NCI-H748 (cell line): ENCODE results near the gene UBE2V1.
A peak's percentile ranks its signal among the peaks of the same experiment; 100 is the strongest.

Experiments used
- DNase-seq: peaks from one replicate; lab custom pipeline; 2025; ENCODE audit not compliant: unreplicated experiment; lab: John Stamatoyannopoulos, UW

Gene UBE2V1

DNA sequence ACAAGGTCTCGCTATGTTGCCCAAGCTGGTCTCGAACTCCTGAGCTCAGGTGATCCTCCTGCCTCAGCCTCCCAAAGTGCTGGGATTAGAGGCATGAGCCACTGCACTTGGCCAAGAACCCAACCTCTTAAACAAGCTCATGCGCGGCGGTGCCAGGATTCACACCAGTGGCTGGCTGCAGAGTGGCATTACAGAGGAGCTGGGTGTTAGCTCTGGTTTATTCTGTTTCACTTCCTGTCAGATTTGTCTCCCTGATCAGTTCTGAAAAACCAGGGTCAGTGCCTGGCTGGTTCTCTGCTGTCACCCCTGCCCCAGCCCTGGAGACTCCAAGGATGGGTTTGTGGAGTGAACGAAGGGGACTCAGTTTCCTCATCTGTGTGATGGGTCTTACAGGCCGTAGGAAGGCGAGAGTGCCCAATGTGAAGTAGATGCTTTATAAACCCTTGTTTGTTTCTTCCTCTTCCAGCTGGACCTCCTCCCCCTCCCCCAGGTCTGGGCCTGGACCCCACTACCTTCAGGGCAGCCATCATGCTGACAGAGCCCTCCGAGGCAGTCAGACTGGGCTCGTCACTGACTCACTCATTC, 63.4 kb downstream of the UBE2V1 start:
- no peak for DNase-seq

DNA sequence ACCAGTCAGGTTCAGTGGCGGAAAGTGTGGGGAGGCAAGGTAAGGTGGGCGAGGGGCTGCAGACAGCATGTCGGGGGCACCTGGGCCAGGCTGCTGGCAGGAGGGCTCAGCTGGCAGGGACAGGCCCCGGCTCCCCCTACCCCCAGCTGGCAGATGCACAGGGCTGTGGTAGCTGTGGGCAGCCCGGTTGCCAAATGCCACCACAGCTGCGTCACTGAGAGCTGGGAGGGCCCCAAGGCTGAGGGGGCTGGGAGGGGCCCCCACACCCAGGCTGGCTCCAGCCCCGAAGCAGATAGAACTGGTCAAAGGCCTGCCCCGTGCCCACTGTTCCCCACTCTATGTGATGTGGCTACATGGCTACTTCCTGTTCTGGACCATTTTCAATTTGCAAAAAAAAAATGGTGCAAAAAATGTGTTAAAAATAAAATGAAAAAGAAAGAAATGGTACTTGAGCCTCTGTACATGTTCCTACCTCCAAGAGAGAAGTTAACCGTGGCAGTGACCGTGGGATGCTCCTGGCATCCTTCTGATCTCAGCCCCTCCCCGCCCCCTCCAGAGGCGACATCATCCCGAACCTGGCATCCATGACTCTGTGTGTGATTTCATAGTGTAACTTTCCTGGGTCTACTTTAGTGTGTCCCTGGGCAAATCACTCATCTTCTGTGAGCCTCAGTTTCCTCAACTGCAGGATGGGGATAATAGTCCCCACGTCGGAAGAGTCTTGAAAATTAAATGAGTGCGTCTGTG, 64.4 kb downstream of the UBE2V1 start:
- no peak for DNase-seq

DNA sequence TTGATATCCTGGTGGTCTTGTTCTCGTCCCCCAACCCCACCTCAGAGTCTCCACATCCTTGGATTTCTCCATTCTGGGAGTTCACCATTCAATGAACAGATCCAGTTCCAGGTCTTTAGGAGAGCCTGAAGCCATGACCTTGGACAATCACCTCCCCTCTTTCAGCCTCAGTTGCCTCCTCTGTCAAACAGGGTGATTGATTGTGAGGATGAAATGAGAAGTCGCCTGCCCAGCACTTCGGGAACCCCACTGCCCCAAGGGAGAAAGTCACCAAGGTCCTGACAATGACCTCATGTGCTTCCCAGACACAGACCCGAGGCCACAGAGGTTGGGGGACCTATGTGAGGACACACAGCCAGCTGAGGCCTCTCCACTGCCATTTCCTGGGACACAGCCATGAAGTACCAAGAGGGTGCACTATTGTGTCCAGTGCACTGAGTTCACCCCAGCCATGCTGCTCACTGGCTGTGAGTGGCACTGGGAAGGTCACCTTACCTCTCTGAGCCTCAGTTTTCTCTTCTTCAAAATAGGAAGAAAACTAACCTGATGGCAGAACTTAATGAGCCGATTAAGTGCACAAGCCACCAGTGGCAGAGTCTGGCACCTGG, 68.5 kb downstream of the UBE2V1 start:
- DNase-seq: no peak

DNA sequence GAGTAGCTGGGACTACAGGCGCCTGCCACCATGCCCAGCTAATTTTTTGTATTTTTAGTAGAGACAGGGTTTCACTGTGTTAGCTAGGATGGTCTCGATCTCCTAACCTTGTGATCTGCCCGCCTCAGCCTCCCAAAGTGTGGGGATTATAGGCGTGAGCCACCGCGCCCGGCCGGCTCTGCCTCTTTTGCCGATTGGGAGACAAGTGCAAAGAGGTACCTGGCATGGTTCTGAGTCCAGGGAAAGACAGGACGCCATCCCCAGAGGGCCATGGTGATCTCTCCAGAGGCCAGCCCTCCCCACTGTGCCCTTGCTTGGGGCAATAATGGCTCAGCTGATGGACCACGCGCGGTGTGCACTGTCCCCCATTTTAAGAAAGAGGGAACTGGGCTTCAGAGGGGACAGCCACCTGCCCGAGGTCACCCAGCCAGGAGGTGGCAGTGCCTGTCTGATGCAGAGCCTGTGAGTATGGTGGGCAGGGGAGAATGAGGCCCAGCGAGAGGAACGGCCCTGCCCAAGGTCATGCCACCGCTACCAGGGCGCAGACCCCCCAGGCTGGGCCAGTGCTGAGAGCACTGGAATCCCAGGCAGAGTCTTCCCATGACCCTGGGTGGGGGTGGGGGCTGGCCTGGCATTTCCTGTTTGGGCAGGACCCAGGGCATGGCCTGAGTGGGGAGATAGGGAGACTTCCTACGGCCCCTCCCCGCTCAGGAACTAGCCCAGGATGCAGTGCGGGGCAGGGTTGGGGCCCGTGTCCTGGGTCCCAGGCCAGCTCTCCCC, 69.2 kb downstream of the UBE2V1 start:
- no peak for DNase-seq

DNA sequence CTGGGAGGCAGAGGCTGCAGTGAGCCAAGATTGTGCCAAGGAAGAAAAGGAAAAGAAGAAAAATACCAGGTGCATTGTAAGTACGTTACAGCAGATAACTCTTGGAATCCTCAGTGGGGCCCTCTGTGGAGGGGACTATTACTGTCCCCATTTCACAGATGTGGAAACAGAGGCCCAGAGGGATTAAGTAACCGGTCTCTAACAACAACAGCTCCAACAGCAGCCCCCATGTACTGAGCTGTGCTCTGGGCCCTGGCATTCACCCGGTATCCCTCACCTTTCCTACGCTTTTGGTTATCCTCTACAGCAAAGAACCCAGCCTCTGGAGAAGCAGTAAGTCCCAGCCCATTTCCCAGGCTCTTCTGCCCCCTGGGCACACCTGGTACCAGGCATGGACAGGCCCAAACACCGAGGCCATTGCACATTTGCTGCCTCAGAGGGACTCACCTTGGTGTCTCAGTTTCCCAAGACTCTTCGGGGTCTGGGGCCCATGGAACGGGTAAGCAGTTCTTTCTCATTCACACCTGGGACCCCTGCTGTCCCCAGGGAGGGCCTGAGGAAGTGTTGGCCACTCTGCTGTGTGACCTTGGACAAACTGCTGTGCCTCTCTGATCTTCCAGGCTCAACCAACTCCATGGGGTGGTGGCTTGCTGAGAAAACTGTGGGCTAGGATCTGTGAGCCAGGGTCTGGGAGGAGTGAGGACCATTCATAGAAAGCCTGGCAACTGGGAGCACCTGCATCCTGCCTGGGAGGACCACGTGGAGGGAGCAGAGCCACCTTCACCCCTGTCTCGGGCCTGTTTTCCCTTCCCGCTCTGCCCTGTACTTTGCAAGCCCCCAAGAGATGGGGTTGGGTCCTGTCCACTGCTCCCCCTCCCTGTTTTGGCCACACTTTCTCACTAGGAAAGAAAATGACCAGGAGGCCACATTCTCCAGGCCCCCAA, 70.3 kb downstream of the UBE2V1 start:
- DNase-seq: no peak

DNA sequence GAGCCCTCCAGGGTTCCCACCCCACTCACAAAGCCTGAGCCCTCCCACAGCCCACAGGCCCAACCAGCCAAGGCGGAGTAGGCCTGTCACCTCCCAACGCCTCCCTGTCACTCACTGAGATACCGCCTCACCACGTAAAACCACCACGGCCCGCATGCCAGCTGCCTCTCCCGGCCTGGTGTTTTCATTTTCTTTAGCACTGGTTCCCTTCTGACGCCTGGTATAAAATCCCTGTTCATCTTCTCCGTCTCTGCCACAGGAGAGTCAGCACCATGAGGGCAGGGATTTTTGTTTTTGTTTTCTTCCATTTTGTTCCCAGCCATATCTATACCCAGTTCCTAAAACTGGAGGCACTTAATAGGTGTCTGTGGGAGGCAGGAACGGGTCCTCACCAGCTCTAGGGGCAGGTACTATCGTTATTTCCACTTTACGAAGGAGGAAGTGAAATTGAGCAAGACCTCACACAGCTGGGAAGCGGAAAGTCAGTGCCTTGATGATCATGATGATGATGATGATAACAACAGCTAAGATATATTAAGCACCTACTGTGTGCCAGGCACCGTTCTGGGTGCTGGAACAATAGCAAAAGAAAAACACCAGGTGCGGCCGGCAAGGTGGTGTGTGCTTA, 71.6 kb downstream of the UBE2V1 start:
- DNase-seq: no peak

DNA sequence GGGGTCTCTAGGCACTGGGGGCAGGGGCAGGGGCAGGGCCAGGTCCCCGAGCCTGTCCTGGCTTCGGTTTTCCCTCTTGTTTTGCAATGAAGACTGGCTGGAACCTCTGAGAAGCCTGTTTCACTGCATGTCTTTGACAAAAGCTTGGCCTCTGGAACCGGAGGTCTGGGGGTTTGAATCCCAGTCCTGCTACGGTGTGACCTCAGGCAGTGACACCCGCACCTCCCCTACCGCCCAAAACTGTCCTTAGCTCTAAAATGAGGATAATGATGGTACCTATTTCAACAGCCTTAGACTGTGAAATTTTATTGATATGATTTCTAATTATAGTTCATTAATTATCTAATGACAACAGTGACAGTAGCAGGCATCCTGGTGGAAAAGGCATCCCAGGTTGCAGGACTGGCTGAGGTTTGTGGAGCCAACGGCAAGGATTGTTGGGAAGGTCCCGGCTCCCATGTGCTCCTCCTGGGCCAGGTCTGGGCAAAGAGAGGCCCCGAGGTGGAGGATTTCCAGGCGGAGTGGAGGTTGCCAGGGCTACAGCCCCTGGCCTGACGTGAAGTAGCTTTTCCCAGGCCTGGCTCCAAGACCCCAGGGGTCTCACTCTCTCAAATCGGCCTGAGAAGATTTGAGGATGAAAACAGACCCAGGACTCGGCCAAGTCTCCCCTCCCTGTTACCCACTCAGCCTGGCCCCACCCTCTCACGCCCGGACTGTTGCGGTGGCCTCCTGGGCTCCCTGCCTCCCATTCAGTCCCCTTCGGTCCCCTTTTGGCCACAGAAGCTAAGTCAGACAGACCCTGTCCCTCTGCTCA, 72.3 kb downstream of the UBE2V1 start:
- no peak for DNase-seq

DNA sequence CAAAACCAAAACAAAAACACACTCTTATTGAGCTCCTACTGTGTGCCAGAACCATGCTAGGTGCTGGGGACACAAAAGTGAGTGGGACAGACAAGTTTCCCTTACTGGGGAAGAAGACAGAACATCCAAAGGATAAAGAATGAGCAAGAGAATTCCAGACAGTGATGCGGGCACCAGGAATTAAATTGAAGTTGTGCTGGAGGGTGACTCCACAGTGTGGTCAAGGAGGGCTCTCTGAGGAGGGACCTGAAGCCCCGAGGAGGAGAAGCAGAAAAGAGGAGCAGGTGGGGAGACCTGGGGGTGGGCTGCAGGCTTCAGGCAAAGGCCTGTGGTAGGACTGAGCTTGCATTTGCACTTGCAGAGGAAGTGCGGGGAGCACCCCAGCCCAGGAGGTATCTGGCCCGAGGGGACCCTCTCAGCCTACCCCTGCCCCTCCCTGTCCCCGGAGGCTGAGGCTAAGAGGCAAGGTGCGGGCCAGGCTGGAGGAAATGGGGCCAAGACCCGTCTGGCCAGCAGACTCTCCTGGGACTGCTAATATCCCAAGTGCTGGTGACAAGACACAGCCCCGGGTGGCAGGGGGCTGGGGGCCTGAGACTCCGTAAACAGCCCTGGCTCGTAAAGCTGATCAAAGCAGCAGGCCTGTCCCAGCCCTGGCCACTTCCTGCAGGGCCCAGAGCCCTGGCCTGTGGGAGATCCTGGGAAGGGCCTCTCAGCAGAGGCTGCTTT, 73.1 kb downstream of the UBE2V1 start:
- DNase-seq: no peak

DNA sequence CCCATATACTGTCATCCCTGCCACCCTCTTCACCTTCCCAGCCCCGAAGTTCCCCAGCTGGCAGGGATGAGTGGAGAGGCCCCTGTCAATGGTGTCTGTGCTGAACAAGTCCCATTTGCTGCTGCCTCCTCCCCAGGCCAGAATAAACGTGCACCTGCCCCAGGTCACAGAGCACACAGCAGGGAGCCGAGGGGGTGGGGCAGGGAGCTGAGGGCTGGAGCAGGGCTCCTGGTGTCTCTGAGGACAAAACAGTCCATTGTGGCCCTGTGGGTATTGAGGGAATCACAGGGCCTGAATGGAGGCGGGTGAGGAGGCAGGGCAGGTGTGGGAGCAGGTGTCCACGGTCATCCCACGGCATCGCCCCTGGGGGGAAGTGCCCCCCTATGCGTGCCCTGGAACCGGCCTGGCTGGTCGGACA, 74.4 kb downstream of the UBE2V1 start:
- DNase-seq: peak; percentile 88

DNA sequence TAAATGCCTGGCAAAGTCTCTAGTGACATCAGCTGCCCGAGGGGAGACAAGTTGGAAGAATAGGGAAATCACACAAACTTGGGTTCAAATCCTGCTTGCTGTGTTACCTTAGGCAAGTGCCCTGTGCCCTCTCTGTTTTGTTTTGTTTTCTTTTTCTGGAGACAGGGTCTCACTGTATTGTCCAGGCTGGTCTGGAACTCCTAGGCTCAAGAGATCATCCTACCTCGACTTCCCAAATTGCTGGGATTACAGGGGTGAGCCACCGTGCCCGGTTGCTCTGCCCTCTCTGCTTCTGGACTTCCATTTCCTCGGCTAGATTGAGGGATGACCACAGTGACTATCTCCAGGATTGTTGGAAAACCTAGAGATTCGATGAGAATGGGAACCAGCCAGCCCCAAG, 74.8 kb downstream of the UBE2V1 start:
- no peak for DNase-seq

DNA sequence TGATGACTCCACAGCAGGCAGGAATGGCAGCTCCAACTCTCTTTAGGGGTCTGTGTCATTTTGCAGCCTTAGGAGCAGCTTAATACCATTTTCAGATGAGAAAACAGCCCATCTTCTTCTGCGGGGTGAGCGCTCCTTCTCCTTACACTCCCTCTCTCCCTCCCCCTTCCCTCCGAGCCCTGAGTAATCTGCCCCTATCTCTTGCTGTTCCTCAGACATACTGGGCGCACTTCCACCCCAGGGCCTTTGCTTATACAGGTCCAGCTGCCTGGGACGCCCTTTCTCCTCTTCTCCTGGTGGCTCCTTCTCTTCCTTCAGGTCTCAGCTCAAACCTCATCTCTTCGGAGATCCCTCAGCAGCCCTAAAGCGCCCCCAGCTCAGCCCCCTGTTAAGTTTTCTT, 75.4 kb downstream of the UBE2V1 start:
- DNase-seq: no peak

DNA sequence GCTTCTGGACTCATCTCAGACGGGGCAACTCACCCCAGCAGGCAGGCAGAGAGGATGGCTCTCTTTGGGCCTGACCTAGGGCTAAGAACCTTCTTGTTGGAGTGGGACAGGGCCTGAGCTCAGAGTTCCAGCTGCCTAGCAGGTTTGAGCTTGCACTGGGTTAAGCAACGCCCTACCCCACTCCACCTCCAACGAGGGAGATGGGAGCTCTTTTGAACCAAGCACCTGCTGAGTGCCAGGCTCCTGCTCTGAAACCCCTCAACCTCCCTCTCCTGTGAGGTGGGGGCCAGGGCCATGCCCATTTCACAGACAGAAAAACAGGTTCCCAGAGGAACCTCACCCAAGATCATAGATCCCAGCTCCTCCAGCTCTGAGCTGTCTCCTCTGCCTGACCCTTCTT, 75.8 kb downstream of the UBE2V1 start:
- DNase-seq: peak; percentile 11

DNA sequence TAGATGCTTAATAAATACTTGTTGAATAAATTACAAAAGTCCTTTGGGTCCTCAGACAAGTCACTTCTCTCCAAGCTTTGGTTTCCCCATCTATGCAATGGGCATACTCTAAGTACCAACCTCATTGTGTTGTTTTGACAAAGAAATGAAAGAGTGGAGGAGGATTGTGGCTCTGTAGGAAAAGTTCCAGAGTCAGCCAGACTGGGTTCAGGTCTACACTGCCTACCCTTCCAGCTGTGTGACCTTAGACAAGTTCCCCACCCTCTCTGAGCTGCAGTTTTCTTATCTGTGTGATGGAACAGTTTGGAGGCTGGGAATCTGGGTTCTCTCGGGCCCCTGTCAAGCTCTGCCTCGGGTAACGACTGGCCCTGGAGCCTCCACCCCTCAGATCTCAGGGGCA, 76.2 kb downstream of the UBE2V1 start:
- no peak for DNase-seq

DNA sequence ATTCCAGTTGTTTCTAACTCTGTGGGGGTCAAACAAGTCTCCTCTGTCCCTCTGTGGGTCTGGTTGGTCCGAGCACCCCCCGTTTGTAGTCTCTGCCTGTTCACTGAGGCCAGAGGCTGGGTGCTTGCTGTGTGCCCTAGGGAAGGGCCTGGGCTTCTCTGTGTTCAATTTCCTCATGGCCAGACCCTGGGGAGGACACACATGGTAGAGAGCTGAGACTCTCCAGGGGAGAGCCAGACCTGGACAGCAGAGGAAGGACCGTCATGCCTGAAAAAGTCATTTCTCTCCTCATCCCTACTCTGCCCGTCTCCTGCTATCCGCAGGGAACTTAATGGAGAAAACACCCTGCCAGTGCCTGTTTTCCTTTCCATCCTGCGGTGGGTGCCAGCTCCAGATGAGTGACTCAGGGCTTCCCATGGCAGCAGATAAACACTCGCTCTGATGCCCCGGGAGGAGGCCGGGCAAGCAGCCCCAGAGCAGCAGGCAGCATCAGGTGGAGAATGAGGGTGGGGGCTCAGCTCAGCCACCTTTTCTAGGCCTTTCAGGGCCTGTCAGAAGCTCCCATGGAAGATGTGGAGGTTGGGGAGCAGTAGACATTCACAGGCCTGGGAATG, 78.3 kb downstream of the UBE2V1 start:
- no peak for DNase-seq

DNA sequence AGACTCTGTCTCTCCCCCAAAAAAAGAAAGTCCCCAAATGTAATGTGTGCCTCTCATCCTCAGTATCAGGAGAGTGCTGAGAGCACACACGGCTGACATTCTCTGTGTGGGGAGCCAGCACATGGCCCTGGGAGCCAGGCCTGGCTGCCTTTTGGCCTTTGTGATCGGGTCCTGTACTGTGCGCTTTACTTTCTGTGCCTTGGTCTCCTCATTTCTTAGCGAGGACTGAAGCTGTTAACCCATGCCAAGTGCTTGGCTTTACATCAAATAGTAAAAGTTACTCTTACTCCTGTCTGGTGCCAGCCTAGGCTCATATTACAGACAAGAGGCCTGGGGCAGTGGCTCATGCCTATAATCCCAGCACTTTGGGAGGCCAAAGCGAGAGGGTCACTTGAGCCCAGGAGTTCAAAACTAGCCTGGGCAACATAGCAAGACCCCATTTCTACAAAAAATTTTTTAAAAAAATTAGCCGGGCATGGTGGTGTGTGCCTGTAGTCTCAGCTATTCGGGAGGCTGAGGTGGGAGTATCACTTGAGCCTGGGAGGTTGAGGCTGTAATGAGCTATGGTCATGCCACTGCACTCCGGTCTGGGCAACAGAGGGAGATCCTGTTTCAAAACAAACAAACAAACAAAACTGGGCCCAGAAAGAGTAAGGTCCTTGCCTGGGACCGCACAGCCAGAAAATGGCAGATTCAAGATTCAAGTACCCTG, 79.8 kb downstream of the UBE2V1 start:
- no peak for DNase-seq
